ENCODE results near the gene TANGO6.
"Not testable (repeated sequence)": the region's sequence is repeated elsewhere in the genome, so short reads cannot be mapped to it uniquely, and the experiment has no call there.

Gene TANGO6

GRCh38 chr16:68984467-68984866 is 141.1 kb downstream of the TANGO6 start:
- no peak overlapping the region for H3K27ac ChIP-seq
- TF ChIP-seq CTCF (IDR thresholded peaks at IDR 0.05), result no peak
- no peak for TF ChIP-seq ZFX (IDR thresholded peaks at IDR 0.05; ENCODE audit: borderline replicate concordance)

GRCh38 chr16:68985268-68985667 is 141.9 kb downstream of the TANGO6 start:
- no peak overlapping the region for H3K27ac ChIP-seq

GRCh38 chr16:68985855-68986254 is 142.5 kb downstream of the TANGO6 start:
- H3K27ac ChIP-seq, result no peak overlapping the region
- TF ChIP-seq ZFX (IDR thresholded peaks at IDR 0.05; ENCODE audit: borderline replicate concordance) (no peak), CTCF (IDR thresholded peaks at IDR 0.05) (no peak)

More at GRCh38 chr16:68985268-68985667, 141.9 kb downstream of the TANGO6 start:
- TF ChIP-seq ZFX (IDR thresholded peaks at IDR 0.05; ENCODE audit: borderline replicate concordance) (no peak), CTCF (IDR thresholded peaks at IDR 0.05) (no peak)

GRCh38 chr16:68987734-68988457 is 144.6 kb downstream of the TANGO6 start:
- no peak overlapping the region for H3K27ac ChIP-seq
- TF ChIP-seq ZFX (IDR thresholded peaks at IDR 0.05; ENCODE audit: borderline replicate concordance) (no peak), CTCF (IDR thresholded peaks at IDR 0.05) (no peak)

GRCh38 chr16:68990172-68990845 is 147.0 kb downstream of the TANGO6 start:
- not testable (repeated sequence) for H3K27ac ChIP-seq

GRCh38 chr16:68991075-68991474 is 147.7 kb downstream of the TANGO6 start:
- TF ChIP-seq CTCF (IDR thresholded peaks at IDR 0.05) (no peak), ZFX (IDR thresholded peaks at IDR 0.05; ENCODE audit: borderline replicate concordance) (no peak)
- H3K27ac ChIP-seq, result no peak overlapping the region

GRCh38 chr16:68992521-68992920 is 149.2 kb downstream of the TANGO6 start:
- TF ChIP-seq CTCF (IDR thresholded peaks at IDR 0.05) (no peak), ZFX (IDR thresholded peaks at IDR 0.05; ENCODE audit: borderline replicate concordance) (no peak)
- H3K27ac ChIP-seq, result no peak overlapping the region
